WERI-Rb-1 (cell line): ENCODE measurements around the gene NEK6.

Experiments
- DNase-seq: peaks from one replicate; pipeline ENCODE4 v3.0.0-alpha.2; 2020
- H3K27ac ChIP-seq: fragments of 250-450 bp; sonication (Bioruptor Pico); 2 replicates; pipeline ENCODE4 v1.5.1; 2020; ENCODE audit warnings: mild to moderate bottlenecking, moderate library complexity
- H3K27me3 ChIP-seq: fragments of 250-450 bp; sonication (Bioruptor Pico); 2 replicates; pipeline ENCODE4 v1.5.1; 2021; ENCODE audit warnings: mild to moderate bottlenecking, low read depth, moderate library complexity; ENCODE audit not compliant: insufficient read depth, severe bottlenecking
- H3K36me3 ChIP-seq: fragments of 250-450 bp; sonication (Bioruptor Pico); 2 replicates; pipeline ENCODE4 v1.5.1; 2020; ENCODE audit warnings: mild to moderate bottlenecking, moderate library complexity
- H3K4me3 ChIP-seq: 2 replicates; pipeline ENCODE4 v1.5.1; 2011; ENCODE audit warnings: low read depth, mild to moderate bottlenecking, control low read depth, low read length
- H3K9me3 ChIP-seq: fragments of 250-450 bp; sonication (Bioruptor Pico); 2 replicates; pipeline ENCODE4 v1.5.1; 2021; ENCODE audit warnings: mild to moderate bottlenecking, moderate library complexity; ENCODE audit not compliant: severe bottlenecking
- CTCF ChIP-seq: IDR thresholded peaks from 2 replicates; pipeline ENCODE4 v1.5.1; 2011; ENCODE audit warnings: low read depth, mild to moderate bottlenecking, control low read depth, inconsistent platforms, low read length

NEK6 gene

GRCh38 chr9:124369231-124369797, 111.6 kb downstream of the NEK6 start:
- TF ChIP-seq CTCF, result no peak
- Histone ChIP-seq H3K4me3 (no peak overlapping the region), H3K27ac (no peak overlapping the region), H3K9me3 (peaks cover 4% of the 10 kb centered on the region), H3K36me3 (peaks cover 12% of the 10 kb centered on the region), H3K27me3 (no peaks in the 10 kb centered on the region)
- no peak for DNase-seq

GRCh38 chr9:124370896-124371582, 113.3 kb downstream of the NEK6 start:
- TF ChIP-seq CTCF, result no peak
- Histone ChIP-seq H3K9me3 (peaks cover 6% of the 10 kb centered on the region), H3K4me3 (no peak overlapping the region), H3K36me3 (peaks cover 26% of the 10 kb centered on the region), H3K27me3 (no peaks in the 10 kb centered on the region), H3K27ac (no peak overlapping the region)
- no peak for DNase-seq

- H3K27ac ChIP-seq, result no peak overlapping the region
- H3K36me3 ChIP-seq, result peaks cover 21% of the 10 kb centered on the region
- H3K27me3 ChIP-seq, result no peaks in the 10 kb centered on the region
- TF ChIP-seq CTCF, result no peak
- H3K9me3 ChIP-seq, result peaks cover 6% of the 10 kb centered on the region
- no peak for DNase-seq
- no peak overlapping the region for H3K4me3 ChIP-seq
These were observed 114.3 kb downstream of the NEK6 start for GRCh38 chr9:124372038-124372437.

- Histone ChIP-seq H3K27ac (no peak overlapping the region), H3K4me3 (no peak overlapping the region), H3K27me3 (no peaks in the 10 kb centered on the region), H3K36me3 (peaks cover 23% of the 10 kb centered on the region), H3K9me3 (peaks cover 6% of the 10 kb centered on the region)
- no peak for DNase-seq
- TF ChIP-seq CTCF, result no peak
These were observed 115.6 kb downstream of the NEK6 start for GRCh38 chr9:124373386-124373785.

- no peak overlapping the region for H3K27ac ChIP-seq
- DNase-seq, result no peak
- H3K27me3 ChIP-seq, result no peaks in the 10 kb centered on the region
- H3K4me3 ChIP-seq, result no peak overlapping the region
- peaks cover 24% of the 10 kb centered on the region for H3K36me3 ChIP-seq
- TF ChIP-seq CTCF, result no peak
- peaks cover 6% of the 10 kb centered on the region for H3K9me3 ChIP-seq
These were observed 116.1 kb downstream of the NEK6 start for GRCh38 chr9:124373851-124374250.

GRCh38 chr9:124375726-124376125, 118.0 kb downstream of the NEK6 start:
- no peak overlapping the region for H3K4me3 ChIP-seq
- no peak for TF ChIP-seq CTCF
- no peak overlapping the region for H3K27ac ChIP-seq
- no peaks in the 10 kb centered on the region for H3K27me3 ChIP-seq
- H3K9me3 ChIP-seq, result peaks cover 6% of the 10 kb centered on the region
- H3K36me3 ChIP-seq, result peaks cover 33% of the 10 kb centered on the region
- DNase-seq, result peak; percentile 53
